Measurements from ENCODE around the gene COLQ. TPM values are rescaled to one million over a fixed set of nuclear protein-coding genes. Genes with fewer than 3 reads are reported as not detected.

COLQ gene
- total RNA-seq, 1 donor from 2014 or later = 1.5 TPM

DNA sequence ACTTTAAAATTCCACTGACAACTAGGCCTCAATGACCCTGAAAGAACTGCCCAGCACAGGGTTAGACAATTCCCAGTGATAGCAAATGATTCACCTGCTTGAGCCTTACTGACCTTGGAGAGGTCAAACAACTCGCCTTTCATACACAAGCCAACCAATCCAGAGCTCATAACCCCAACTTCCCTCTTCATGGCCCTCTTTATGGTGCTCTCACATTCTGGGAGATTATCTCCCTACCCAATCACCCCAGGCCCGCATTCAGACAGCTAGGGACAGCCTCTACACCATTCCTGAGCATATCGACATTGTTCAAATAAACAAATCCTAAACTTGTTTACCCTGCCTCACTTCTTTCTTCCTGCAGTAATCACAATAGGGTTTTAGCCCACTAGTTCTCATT, 32.2 kb upstream of the COLQ start:
- Histone ChIP-seq H3K79me2 (ENCODE audit: low read depth) (no peaks in the 10 kb centered on the region), H3K9ac (no peak overlapping the region), H3K36me3 (no peaks in the 10 kb centered on the region), H3K4me1 (no peaks in the 10 kb centered on the region), H3K27ac (no peak overlapping the region), H3K4me3 (no peak overlapping the region), H3F3A (ENCODE audit: low read depth) (no peaks in the 10 kb centered on the region), H2AFZ (replicated peaks) (no peak overlapping the region), H4K20me1 (ENCODE audit: low read depth) (no peaks in the 10 kb centered on the region), H3K27me3 (no peaks in the 10 kb centered on the region), H3K9me3 (ENCODE audit: low read depth) (no peaks in the 10 kb centered on the region), H3K4me2 (no peak overlapping the region)
- peaks cover 1% of the 10 kb centered on the region for H3K36me3 Mint-ChIP-seq
- H3K27ac Mint-ChIP-seq = no peak overlapping the region
- H3K4me3 Mint-ChIP-seq = no peak overlapping the region
- no peaks in the 10 kb centered on the region for H3K27me3 Mint-ChIP-seq (ENCODE audit: insufficient read depth, low read depth)
- H3K9me3 Mint-ChIP-seq = no peaks in the 10 kb centered on the region
- H3K4me1 Mint-ChIP-seq = no peaks in the 10 kb centered on the region
- TF ChIP-seq EZH2 (IDR thresholded peaks at IDR 0.05) (no peak), EZH2phosphoT487 (IDR thresholded peaks at IDR 0.05) (no peak)
- TF ChIP-seq, protein P1, sequence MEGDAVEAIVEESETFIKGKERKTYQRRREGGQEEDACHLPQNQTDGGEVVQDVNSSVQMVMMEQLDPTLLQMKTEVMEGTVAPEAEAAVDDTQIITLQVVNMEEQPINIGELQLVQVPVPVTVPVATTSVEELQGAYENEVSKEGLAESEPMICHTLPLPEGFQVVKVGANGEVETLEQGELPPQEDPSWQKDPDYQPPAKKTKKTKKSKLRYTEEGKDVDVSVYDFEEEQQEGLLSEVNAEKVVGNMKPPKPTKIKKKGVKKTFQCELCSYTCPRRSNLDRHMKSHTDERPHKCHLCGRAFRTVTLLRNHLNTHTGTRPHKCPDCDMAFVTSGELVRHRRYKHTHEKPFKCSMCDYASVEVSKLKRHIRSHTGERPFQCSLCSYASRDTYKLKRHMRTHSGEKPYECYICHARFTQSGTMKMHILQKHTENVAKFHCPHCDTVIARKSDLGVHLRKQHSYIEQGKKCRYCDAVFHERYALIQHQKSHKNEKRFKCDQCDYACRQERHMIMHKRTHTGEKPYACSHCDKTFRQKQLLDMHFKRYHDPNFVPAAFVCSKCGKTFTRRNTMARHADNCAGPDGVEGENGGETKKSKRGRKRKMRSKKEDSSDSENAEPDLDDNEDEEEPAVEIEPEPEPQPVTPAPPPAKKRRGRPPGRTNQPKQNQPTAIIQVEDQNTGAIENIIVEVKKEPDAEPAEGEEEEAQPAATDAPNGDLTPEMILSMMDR (IDR thresholded peaks at IDR 0.05) = no peak
- no peak for DNase-seq (ENCODE audit: low spot score)

- no peak for DNase-seq (ENCODE audit: low spot score)
- Mint-ChIP-seq H3K27me3 (ENCODE audit: insufficient read depth, low read depth) (no peaks in the 10 kb centered on the region), H3K36me3 (peaks cover 1% of the 10 kb centered on the region), H3K9me3 (no peaks in the 10 kb centered on the region), H3K4me3 (no peak overlapping the region), H3K27ac (no peak overlapping the region), H3K4me1 (no peaks in the 10 kb centered on the region)
- H3K4me2 ChIP-seq = no peak overlapping the region
- no peak overlapping the region for H3K9ac ChIP-seq
- H3K9me3 ChIP-seq (ENCODE audit: low read depth) = no peaks in the 10 kb centered on the region
- no peak overlapping the region for H3K4me3 ChIP-seq
- TF ChIP-seq EZH2phosphoT487 (IDR thresholded peaks at IDR 0.05) = no peak
- TF ChIP-seq EZH2 (IDR thresholded peaks at IDR 0.05) = no peak
- TF ChIP-seq, protein P1 (IDR thresholded peaks at IDR 0.05) = no peak
- no peaks in the 10 kb centered on the region for H3K4me1 ChIP-seq
- no peaks in the 10 kb centered on the region for H3K27me3 ChIP-seq
- H3K79me2 ChIP-seq (ENCODE audit: low read depth) = no peaks in the 10 kb centered on the region
- no peak overlapping the region for H3K27ac ChIP-seq
- H3F3A ChIP-seq (ENCODE audit: low read depth) = no peaks in the 10 kb centered on the region
- no peaks in the 10 kb centered on the region for H3K36me3 ChIP-seq
- H2AFZ ChIP-seq (replicated peaks) = no peak overlapping the region
- no peaks in the 10 kb centered on the region for H4K20me1 ChIP-seq (ENCODE audit: low read depth)
Measured at GRCh38 chr3:15551902-15552301, 30.4 kb upstream of the COLQ start.

- Histone ChIP-seq H3K4me2 (no peak overlapping the region), H3K27ac (no peak overlapping the region), H3K9me3 (ENCODE audit: low read depth) (no peaks in the 10 kb centered on the region), H3F3A (ENCODE audit: low read depth) (no peaks in the 10 kb centered on the region), H2AFZ (replicated peaks) (no peak overlapping the region), H4K20me1 (ENCODE audit: low read depth) (no peaks in the 10 kb centered on the region), H3K27me3 (no peaks in the 10 kb centered on the region), H3K4me1 (no peaks in the 10 kb centered on the region), H3K36me3 (no peaks in the 10 kb centered on the region), H3K4me3 (no peak overlapping the region), H3K79me2 (ENCODE audit: low read depth) (no peaks in the 10 kb centered on the region), H3K9ac (no peak overlapping the region)
- H3K27ac Mint-ChIP-seq = no peak overlapping the region
- DNase-seq (ENCODE audit: low spot score) = no peak
- H3K4me3 Mint-ChIP-seq = no peak overlapping the region
- peaks cover 1% of the 10 kb centered on the region for H3K36me3 Mint-ChIP-seq
- no peaks in the 10 kb centered on the region for H3K27me3 Mint-ChIP-seq (ENCODE audit: insufficient read depth, low read depth)
- TF ChIP-seq, protein P1 (IDR thresholded peaks at IDR 0.05) = no peak
- no peak for TF ChIP-seq EZH2 (IDR thresholded peaks at IDR 0.05)
- no peak for TF ChIP-seq EZH2phosphoT487 (IDR thresholded peaks at IDR 0.05)
- H3K9me3 Mint-ChIP-seq = no peaks in the 10 kb centered on the region
- no peaks in the 10 kb centered on the region for H3K4me1 Mint-ChIP-seq
Measured at GRCh38 chr3:15549846-15550245, 28.3 kb upstream of the COLQ start.

All from neural progenitor cell (in vitro differentiated cells).